GM21528 (cell line): ENCODE results near the gene ATL3.
"Not testable (repeated sequence)": the region's sequence is repeated elsewhere in the genome, so short reads cannot be mapped to it uniquely, and the experiment has no call there.

ENCODE experiments used
- ATAC-seq: cut with Tn5 transposase; IDR thresholded peaks from one replicate; pipeline ENCODE4 v1.9.1; 2021; ENCODE audit warnings: mild to moderate bottlenecking, moderate library complexity; ENCODE audit not compliant: unreplicated experiment, low FRiP score

ATL3 gene

DNA sequence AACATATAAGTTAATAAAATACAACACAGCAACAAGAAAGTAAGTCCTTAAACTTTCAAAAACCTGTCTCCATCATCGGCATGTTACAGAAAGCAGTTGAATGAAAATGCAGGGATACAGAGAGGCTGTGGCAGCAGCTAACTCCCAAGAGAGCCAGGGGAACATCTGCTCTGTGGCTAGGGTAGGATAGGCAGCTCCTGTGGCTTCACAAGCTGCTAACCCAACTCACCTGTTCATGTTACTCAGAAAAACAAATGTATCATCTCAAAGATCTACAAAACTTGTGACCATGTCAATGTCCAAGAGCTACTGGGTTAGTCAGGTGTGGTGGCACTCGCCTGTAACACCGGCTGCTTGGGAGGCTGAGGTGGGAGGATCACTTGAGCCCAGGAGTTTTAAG, 41.8 kb downstream of the ATL3 start:
- no peak for ATAC-seq

DNA sequence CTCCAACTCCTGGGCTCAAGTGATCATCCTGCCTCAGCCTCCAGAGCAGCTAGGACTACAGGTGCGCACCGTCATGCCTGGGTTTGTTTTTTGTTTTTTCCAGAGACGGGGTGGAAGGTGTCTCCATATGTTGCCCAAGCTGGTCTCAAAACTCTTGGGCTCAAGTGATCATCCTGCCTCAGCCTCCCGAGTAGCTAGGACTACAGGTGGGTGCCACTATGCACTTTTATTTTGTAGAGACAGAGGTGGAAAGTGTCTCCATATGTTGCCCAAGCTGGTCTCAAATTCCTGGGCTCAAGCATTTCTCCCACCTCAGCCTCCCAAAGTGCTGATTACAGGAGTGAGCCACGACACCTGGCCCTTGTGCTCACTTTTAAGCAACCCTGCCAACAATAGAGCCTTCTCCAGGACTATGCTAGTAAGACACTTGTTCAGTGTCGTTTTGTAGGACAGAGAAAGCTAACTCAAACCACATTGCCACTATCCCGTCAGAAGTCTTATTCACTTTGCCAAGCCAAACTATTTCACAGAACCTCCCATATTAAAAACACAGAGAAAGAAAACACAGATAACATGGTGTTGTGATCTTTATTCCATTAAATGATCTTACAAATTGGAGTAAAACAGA, 47.5 kb downstream of the ATL3 start:
- no peak for ATAC-seq

DNA sequence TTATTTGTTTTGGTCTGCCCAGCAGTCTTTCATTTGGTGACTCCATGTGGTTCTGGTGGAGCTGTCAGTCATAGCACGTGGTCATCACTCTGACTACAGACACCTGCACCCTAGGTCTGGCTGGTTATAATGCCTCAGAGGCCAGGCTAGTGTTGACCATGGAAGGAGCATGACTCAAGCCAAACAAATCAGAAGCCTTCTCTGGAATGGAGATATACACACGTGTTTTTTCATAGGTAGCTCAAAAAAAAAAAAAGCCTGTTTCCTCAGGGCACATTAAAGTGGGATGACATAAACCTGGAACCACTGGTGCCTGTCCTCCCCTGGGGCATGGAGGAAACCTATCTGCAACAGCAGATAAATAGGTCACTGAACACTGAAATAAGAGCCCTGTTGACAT, 48.9 kb downstream of the ATL3 start:
- ATAC-seq, result no peak

DNA sequence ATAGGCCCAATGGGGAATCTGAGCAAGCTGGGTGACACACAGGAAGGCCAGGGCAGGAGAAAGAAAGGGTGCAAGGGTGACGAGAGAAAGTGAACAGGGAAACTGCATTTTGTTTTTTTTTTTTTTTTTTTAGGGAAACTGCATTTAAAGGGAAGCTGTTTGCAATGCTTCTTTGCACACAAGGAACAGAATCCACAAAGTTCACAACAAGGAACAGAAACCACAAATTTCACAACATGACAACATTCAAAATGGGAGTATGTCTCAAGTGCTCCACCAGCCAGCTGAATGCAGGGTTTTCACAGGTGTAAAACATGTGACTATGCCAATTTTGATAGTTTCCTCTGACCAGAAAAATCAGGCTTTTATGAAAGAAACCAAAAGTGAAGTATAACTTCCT, 50.1 kb downstream of the ATL3 start:
- ATAC-seq, result no peak

DNA sequence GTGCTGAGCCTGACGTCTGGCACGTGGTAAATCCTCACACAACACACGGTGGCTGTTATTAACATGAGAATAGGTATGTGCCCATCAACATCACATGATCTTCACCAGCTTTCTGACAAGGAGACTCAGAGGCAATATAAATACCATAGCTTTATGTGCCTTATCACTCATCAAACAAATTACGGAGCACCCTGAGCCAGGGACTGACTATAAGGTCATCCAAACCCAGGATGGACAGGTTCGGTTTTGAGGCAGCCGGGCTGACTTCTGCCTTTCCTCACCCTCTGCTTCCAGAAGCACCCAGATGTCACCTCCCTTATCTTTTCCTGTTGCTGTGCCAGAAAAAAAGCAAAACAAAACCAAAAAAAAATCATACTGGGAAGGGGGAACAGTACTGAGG, 51.2 kb downstream of the ATL3 start:
- ATAC-seq, result no peak

DNA sequence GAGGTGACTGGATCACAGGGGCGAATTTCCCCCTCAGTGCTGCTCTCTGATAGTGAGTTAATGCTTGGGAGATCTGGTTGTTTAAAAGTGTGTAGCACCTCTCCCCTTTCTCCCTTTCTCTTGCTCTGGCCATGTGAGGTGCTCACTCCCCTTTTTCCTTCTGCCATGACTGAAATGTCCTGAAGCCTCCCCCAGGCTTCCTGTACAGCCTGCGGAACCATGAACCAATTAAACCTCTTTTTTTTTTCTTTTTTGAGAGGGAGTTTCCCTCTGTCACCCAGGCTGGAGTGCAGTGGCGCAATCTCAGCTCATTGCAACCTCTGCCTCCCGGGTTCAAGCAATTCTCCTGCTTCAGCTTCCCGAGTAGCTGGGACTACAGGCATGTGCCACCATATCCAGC, 53.5 kb downstream of the ATL3 start:
- ATAC-seq, result not testable (repeated sequence)

DNA sequence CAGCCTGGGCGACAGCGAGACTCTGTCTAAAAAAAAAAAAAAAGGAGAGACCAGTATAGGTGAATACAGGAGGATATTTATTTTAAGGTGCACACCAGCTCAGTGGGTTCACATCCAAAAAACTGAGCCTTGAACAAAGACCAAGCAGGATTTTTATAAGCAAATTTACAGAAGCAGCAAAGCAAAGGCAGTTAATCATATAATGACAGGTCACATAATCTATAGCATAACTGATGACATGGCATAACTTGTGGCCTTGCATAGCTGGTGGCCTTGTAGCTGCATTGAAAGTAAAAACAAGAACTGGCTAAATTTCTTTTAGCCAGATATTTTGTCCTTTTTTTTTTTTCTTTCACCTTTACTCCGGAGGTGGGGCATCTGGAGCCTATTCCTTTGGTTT, 54.2 kb downstream of the ATL3 start:
- ATAC-seq, result no peak

DNA sequence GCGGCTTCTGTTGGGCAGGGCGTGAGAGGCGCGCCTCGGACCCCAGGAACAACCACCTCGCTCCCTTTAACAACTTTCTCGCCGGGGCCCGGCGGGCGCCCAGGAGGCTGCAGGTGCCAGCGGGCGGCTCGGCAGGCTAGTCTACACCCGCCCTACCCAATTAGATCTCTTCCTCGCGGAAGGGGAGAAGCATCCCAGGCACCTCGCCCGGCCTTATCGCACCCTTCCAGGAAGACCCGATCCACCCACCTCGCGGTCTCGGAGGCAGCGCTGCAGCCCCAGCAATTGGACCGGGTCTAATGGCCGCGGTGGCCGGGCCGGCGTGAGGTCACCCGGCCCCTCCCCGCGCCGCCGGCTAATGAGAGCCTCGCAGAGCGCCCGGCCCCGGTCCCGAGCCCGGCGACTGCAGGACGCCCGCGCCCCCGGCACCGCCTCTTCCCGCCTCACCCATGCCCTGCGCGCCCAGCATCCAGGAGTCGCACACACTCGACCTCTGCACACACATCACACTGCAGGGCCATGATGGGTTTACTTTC, 57.0 kb downstream of the ATL3 start, which contains the start of gene PLAAT3:
PLAAT3 (minus strand) TSS at position 298 of the 536 bp plus-strand sequence. CDS start 419 bp downstream, outside the sequence.
- ATAC-seq, result no peak

DNA sequence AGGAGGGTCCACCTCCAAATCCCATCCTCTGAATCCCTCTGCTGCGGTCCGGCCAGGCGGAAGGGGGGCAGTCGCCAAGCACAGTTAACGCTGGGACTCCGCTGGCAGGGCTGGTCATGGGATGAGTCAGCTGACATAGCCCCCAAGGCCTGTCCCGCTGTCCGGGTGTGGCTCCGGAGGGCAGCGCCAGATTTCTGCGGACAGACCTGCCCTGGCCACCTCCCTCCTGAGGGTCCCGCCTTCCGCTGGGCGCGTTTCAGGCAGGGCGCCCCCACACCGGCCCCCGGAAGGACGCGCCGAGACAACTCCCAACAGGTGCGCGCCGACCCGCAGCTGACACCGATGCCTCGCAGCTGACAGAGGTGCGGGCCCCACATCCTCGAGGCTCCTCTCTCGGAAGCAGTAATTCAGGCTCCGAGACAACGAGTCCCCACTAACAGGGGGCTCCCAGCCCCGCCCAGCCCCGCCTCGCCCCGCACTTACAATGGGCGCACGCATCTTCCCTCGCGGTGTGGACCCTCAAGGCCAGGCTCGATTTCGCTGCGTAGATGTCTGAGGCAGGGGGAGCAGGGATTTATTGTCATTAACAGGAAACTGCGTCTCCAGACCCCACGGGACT, 57.5 kb downstream of the ATL3 start:
- ATAC-seq, result no peak

DNA sequence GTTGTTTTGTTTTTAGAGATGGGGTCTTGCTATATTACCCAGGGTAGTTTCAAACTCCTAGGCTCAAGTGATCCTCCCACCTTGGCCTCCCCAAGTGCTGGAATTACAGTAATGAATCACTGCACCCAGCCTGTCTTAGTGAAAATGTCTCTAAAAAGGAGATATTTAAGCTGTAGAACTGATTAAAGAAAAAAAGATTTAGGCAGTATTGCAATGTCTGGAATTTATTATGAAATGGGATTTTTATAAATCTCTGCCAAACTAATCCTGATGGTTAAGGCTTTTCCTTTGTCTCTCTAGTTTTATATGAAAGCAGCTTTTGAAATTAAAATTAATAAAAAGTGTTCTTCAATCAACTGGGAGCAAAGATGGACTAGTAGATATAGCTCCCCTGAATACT, 59.0 kb downstream of the ATL3 start:
- no peak for ATAC-seq

DNA sequence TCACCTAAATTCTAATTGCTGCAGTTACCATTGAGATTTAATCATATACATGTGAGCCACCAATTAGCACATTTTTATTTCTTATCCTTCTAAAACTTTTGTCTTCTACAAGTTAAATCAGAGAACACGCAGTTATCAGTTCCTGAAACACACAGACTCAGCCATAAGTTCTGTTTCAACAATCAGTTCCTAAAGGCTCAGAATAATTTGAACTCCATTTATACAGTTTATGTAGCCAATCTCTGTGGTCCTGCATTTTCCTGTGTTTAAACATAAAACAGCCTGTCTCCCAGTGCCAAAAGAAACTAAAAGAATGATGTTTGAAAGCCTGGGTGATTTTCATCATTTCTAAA, 59.8 kb downstream of the ATL3 start:
- no peak for ATAC-seq

DNA sequence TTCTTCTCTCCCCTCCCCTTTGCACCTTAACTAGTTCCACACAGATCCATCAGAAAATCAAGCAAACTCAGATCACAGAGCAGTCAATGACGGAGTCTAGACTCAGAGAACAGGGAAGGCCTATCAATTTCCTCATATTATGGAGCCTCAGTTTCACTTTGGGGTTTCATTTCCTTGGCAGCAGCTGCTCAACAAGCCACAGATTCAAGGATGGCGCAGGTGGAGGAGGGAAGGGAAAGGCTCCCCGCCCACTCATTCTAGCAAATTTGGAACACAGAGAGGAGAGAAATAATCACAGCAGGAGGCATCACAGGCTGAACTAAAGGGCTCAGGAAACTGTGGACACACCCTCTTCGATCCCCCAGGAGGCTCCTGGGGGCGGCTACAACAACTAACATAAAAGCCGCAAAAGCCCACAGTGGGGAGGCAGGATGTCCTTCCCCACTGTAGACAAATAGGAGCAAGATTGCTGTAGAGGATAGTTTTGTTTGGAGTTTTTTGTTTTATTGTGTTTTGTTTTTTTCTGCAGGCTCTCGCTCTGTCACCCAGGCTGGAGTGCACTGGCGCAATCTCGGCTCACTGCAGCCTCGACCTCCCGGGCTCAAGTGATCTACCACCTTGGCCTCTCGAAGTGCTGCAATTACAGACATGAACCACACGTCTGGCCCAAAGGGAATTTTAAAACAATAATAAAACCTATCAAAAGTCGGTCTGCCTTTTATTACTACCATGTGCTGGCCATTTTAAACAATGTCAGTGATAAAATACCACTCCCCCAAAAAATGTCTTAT, 60.4 kb downstream of the ATL3 start:
- no peak for ATAC-seq

DNA sequence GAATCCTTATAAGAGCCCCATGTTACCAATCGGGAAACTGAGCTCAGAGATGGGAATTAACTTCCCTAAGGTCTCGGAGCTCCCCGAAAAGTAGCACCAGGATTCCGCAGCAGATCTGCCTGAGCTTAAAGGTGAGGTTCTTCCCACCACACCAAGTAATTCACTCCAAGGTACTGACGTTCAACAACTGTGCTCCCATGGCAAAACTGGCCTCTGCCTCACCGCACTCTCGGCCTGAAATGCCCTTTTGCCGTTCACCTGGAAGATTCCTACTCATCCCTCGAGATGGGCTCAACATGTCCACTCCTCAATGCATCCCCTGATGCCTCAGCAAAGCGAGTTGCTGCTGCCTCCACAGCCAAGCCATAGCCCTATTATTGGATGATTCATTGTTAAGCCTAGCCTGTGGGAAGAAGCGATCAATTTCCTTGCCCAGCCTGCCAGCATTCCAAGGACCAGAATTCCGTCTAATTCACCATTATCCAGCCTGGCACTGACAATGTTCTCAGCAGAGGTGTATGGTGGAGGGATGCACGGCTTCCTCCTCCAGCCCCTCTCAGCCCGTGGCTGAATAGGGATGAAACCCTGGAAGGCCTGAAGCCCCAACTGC, 61.1 kb downstream of the ATL3 start:
- no peak for ATAC-seq

DNA sequence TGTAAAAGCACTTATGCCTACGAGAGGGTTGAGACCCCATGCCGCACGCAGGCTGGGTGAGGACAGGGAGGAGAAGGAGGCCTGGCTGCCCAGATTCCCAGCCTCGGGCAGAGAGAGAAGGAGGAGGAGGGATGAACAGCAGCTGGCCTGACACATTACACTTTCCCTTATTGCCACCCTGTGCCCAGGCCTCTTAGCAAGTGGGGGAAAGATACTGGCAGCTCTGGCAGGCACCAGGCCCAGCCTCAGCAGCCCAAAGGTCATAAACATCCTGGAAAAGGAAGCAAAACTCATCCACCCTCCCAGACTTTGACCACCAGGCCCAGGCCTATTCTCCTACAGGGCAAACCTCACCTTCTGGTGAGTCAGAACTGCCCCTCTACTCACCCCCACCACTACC, 61.6 kb downstream of the ATL3 start:
- ATAC-seq, result no peak

DNA sequence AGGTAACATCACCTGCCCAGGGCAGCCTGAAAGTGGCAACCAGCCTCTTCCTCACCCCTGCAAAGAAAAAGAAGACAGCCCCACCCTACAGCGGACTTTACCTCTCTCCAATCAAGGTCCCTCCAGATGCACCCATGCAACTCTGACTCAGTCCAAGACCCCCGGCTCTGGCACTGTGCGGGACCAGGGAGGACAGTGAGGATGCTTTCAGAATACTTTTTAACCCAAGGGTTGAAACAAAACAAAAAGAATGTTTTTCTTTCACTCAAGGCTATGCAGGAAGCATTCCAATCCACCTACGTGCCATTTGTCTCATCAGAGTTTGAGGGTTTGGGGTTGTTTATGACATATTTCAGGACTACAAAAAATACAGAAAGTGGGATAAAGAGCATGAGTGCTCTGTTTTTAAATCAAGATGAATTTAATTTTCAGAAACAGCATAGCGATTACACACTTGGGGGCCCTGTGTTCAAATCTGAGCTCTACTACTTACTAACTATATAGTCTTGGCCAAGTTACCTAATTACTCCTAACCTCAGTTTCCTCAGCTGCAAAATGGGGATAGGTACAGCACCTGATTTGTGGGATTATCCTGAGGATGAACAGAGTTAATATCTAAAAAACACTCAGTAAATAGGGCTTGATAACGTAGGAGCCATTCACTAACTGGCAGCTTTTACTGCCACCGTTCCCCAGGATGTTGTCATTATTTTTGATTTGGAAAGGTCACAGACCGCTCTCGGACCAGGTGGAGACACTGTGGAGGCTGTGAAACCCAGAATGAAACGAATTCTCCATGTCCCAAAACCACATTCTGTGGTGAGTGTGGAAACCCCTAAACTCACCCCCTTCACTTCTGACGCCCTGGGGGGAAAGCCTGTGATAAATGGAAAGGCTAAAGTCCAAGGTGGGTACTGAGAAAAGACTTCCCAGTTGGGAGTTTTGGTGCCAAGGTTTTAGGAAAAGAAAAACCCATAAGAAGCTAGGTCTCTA, 62.5 kb downstream of the ATL3 start:
- no peak for ATAC-seq

DNA sequence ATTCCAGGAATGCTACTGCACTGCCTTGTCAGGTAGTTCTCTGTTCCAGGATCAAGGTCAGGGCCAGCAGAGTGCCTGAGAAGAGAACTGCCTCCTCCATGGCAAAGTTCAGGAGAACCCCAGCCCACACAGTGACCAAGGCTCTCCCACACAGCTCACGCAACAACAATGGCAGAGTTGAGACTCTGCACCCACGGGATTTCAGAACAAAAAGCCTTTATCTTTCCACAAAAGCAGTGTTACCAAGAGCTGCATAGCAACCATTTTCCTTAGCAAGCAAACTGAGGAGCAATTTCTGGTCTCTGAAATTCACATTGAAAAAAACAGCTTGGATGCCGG, 68.0 kb downstream of the ATL3 start:
- no peak for ATAC-seq

DNA sequence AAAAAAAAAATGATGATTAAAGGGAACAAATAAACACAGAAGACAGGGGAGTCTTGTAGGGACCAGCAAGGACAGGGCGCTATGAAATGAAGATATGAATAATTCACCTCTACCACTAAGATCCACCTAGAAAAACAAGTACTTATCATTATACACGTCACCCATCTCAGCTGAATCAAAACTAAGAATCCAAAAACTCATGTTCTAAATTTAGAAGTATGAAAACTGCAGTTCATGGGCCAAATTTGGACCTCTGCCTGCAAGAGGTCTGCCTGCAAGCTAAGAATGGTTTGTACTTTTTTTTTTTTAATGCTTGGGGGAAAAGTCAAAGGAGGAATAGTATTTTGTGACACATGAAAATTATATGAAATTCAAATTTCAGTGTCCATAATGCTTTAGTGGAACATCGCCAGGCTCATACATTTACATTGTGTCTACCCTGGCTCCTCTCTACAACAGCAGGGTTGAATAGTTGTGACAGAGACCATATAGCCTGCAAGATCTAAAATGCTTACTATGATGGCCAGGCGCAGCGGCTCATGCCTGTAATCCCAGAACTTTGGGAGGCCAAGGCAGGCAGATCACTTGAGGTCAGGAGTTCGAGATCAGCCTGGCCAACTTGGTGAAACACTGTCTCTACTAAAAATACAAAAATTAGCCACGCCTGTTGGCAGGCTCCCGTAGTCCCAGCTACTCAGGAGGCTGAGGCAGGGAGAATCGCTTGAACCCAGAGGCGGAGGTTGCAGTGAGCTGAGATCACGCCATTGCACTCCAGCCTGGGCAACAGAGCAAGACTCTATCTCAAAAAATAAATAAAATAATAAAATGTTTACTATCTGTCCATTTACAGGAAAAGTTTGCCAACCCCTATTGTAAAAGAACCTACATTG, 68.6 kb downstream of the ATL3 start:
- ATAC-seq, result not testable (repeated sequence)

DNA sequence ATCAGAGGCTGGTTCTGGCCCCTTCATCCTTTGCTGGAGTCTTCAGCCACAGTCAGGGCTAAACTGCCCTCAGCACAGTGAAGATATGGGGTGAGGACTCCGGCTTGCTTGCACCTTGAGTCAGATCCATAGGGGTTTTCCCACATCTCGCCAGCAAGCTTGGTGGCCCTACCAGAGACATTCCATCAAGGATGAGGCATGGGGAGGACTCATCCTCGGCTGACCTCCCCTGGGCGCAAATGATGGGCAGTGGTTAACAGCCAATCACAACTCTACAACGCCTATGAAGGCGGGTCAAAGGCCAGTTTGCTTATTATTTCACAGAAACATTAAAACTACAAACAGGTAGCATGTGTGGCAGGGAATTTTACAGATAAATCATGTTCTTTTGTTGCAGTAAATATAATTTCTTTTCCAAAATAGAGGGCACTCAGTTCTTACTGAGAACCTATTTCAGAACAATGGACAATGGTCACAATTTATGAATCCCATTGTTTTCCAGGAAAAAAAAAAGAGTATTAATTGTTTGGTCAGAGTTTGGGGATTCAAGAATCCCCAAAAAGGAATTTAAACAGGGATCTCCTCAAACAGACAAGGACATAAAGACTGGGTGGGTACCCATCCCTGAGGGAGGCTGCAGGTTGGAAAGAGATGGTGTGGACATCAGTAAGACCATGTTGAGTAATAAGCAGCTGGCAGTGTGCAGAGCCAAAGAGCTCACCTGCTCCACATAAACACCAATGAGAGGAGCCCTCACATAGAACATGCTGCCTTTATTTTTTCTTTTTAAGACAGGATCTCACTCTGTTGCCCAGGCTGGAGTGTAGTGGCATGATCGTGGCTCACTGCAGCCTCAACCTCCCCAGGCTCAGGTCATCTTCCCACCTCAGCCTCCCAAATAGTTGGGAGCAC, 71.7 kb downstream of the ATL3 start:
- no peak for ATAC-seq
